ENCODE measurements around the gene CHRM2.

Gene CHRM2

GRCh38 chr7:136937436-136937835 is 69.0 kb downstream of the CHRM2 start:
- CTCF ChIA-PET, result no interaction called here
- POLR2A ChIA-PET (ENCODE audit: low non-redundant PET), result no interaction called here
- no peak for DNase-seq (ENCODE audit: low spot score)

GRCh38 chr7:136938476-136938875 is 70.0 kb downstream of the CHRM2 start:
- ChIA-PET POLR2A (ENCODE audit: low non-redundant PET) (no interaction called here), CTCF (interaction anchor here (0.6 kb wide), 1 partner anchor 181 kb away, joined by 3 read pairs; no protein-coding TSS in a partner anchor)
- no peak overlapping the region for H3K27ac ChIP-seq
- DNase-seq (ENCODE audit: low spot score), result no peak
- no peak for TF ChIP-seq CTCF (conservative IDR thresholded peaks at IDR 0.05; ENCODE audit: low read depth)

More at GRCh38 chr7:136937436-136937835, 69.0 kb downstream of the CHRM2 start:
- H3K27ac ChIP-seq, result no peak overlapping the region
- TF ChIP-seq CTCF (conservative IDR thresholded peaks at IDR 0.05; ENCODE audit: low read depth), result no peak

GRCh38 chr7:136940122-136940521 is 71.7 kb downstream of the CHRM2 start:
- ChIA-PET CTCF (no interaction called here), POLR2A (ENCODE audit: low non-redundant PET) (no interaction called here)
- no peak overlapping the region for H3K27ac ChIP-seq
- no peak for DNase-seq (ENCODE audit: low spot score)
- TF ChIP-seq CTCF (conservative IDR thresholded peaks at IDR 0.05; ENCODE audit: low read depth), result no peak

GRCh38 chr7:136940917-136941316 is 72.5 kb downstream of the CHRM2 start:
- H3K27ac ChIP-seq, result no peak overlapping the region
- no peak for TF ChIP-seq CTCF (conservative IDR thresholded peaks at IDR 0.05; ENCODE audit: low read depth)
- no peak for DNase-seq (ENCODE audit: low spot score)
- CTCF ChIA-PET, result no interaction called here
- POLR2A ChIA-PET (ENCODE audit: low non-redundant PET), result no interaction called here

GRCh38 chr7:136941816-136942215 is 73.4 kb downstream of the CHRM2 start:
- TF ChIP-seq CTCF (conservative IDR thresholded peaks at IDR 0.05; ENCODE audit: low read depth), result no peak
- CTCF ChIA-PET, result no interaction called here
- POLR2A ChIA-PET (ENCODE audit: low non-redundant PET), result no interaction called here
- DNase-seq (ENCODE audit: low spot score), result no peak
- no peak overlapping the region for H3K27ac ChIP-seq

- ChIA-PET CTCF (no interaction called here), POLR2A (ENCODE audit: low non-redundant PET) (no interaction called here)
- no peak for DNase-seq (ENCODE audit: low spot score)
- no peak for TF ChIP-seq CTCF (conservative IDR thresholded peaks at IDR 0.05; ENCODE audit: low read depth)
- H3K27ac ChIP-seq, result no peak overlapping the region
Measured at GRCh38 chr7:136942401-136942800, 73.9 kb downstream of the CHRM2 start.

- no peak for TF ChIP-seq CTCF (conservative IDR thresholded peaks at IDR 0.05; ENCODE audit: low read depth)
- H3K27ac ChIP-seq, result no peak overlapping the region
- POLR2A ChIA-PET (ENCODE audit: low non-redundant PET), result no interaction called here
- no peak for DNase-seq (ENCODE audit: low spot score)
- CTCF ChIA-PET, result no interaction called here
Measured at GRCh38 chr7:136942994-136943393, 74.5 kb downstream of the CHRM2 start.
